HCEC 1CT (cell line): Measurements from ENCODE around the gene ITPR3.

Experiments used
- DNase-seq: peaks from one replicate; pipeline ENCODE4 v3.0.0-alpha.2; 2017

The ITPR3 gene

GRCh38 chr6:33742837-33743236, 121.7 kb downstream of the ITPR3 start:
- DNase-seq = no peak

GRCh38 chr6:33744001-33744848, 123.1 kb downstream of the ITPR3 start:
- peak; percentile 62 for DNase-seq

- no peak for DNase-seq
Observed at GRCh38 chr6:33744895-33745546, 123.9 kb downstream of the ITPR3 start.

GRCh38 chr6:33745548-33745947, 124.4 kb downstream of the ITPR3 start:
- DNase-seq = peak; percentile 24
